K562 treated with DMSO at 1 percent for 4 hours (cell line): ENCODE data around the gene SLC66A3. TPM values are rescaled to one million over a fixed set of nuclear protein-coding genes. Genes with fewer than 3 reads are reported as not detected.

ENCODE experiments used
- total RNA-seq: library from RNA; unstranded; fragments of 300-600 nt; gene quantifications from 2 replicates; pipeline ENCODE4 v1.2.3, GENCODE V29; 2022; ENCODE audit not compliant: insufficient read depth

Gene SLC66A3
- 2.8 and 3.2 TPM in 2 replicates for total RNA-seq

GRCh38 chr2:11155381-11156035 lies at the start of gene SLC66A3:
SLC66A3 (plus strand) TSS chr2:11155467; CDS start chr2:11155547, 80 bp downstream.

Other genes starting within 250 kb of the SLC66A3 start
- not detected in 2 replicates for gene KCNF1, start 243.5 kb upstream of the SLC66A3 start, total RNA-seq
- 7.4 and 8.4 TPM in 2 replicates for gene ROCK2, start 189.2 kb downstream of the SLC66A3 start, total RNA-seq